ENCODE measurements around the gene TECR. TPM values are rescaled to one million over a fixed set of nuclear protein-coding genes. Genes with fewer than 3 reads are reported as not detected.

TECR gene
- total and polyA plus RNA-seq, 2 donors (not counting 3 experiments of a cell fraction or from before 2014, with no cell fraction given): 109 to 193 TPM

- Histone ChIP-seq H2AFZ (ENCODE audit: low read depth, low read length) (no peak overlapping the region), H3K4me2 (ENCODE audit: insufficient read depth, low read length) (no peak overlapping the region), H3K27ac (ENCODE audit: insufficient read depth, low read depth, low read length) (no peak overlapping the region), H3K36me3 (ENCODE audit: control insufficient read depth in 2 of 2, extremely low read depth in 1 of 2, insufficient read depth in 2 of 2, low read length in 2 of 2) (no peaks in the 10 kb centered on the region), H3K9ac (replicated peaks; ENCODE audit: extremely low read depth, insufficient read depth, low read length) (no peak overlapping the region), H3K9me1 (replicated peaks; ENCODE audit: control insufficient read depth, extremely low read depth, insufficient read depth, low read length) (no peaks in the 10 kb centered on the region), H3K4me1 (ENCODE audit: control insufficient read depth, extremely low read depth, insufficient read depth, low read length) (peaks cover 27% of the 10 kb centered on the region), H4K20me1 (replicated peaks; ENCODE audit: control insufficient read depth, extremely low read depth, insufficient read depth, low read length) (no peaks in the 10 kb centered on the region), H3K9me3 (replicated peaks; ENCODE audit: control insufficient read depth, insufficient read depth, low read length) (no peaks in the 10 kb centered on the region), H3K79me2 (ENCODE audit: control insufficient read depth, insufficient read depth, low read length) (peaks cover 9% of the 10 kb centered on the region), H3K4me3 (replicated peaks in 1 of 3; ENCODE audit: insufficient read depth in 1 of 3, low read depth in 1 of 3, low read length in 3 of 3) (no peak overlapping the region), H3K27me3 (ENCODE audit: control insufficient read depth in 2 of 2, insufficient read depth in 2 of 2, low read length in 2 of 2) (no peaks in the 10 kb centered on the region)
- DNase-seq (ENCODE audit: low read depth, low spot score) (no peak), FAIRE-seq (no peak)
- dilution Hi-C loops (cut with MboI; ENCODE audit: extremely low pct_ligation_motif_present, low sequenced_read_pairs) (no loop called here), intact Hi-C loops (cut with micrococcal nuclease) (loop anchor here (5.0 kb wide), 1 partner anchor 582 kb away; the partner anchor contains the start of gene SYDE1)
- ChIA-PET CTCF (interaction anchor here (1.3 kb wide), 1 partner anchor 29 kb away, joined by 5 read pairs; no protein-coding TSS in a partner anchor), POLR2A (interaction anchor here (0.7 to 1.2 kb wide), 2 partner anchors 8 to 54 kb away, joined by 3 to 5 read pairs; no protein-coding TSS in a partner anchor)
- BruUV-seq (replicated peaks): no TSS peak
- no peak for TF ChIP-seq EZH2 (IDR thresholded peaks at IDR 0.05; ENCODE audit: borderline replicate concordance, low read depth, low read length, severe bottlenecking)
- no peak for TF ChIP-seq POLR2AphosphoS5 (IDR thresholded peaks at IDR 0.05; ENCODE audit: insufficient read depth, low read depth, low read length)
- no peak for TF ChIP-seq GATA2 (IDR thresholded peaks at IDR 0.05; ENCODE audit: insufficient read depth, insufficient read length, low read depth, low read length)
- TF ChIP-seq CTCF (IDR thresholded peaks at IDR 0.05; ENCODE audit: extremely low read depth in 1 of 2, insufficient read depth in 1 of 2, low read depth in 1 of 2, low read length in 2 of 2): no peak
- TF ChIP-seq FOS (IDR thresholded peaks at IDR 0.05; ENCODE audit: borderline replicate concordance, insufficient read depth, low read length): no peak
- no peak for TF ChIP-seq JUN (IDR thresholded peaks at IDR 0.05; ENCODE audit: borderline replicate concordance, insufficient read depth, insufficient read length, low read depth)
- no peak for TF ChIP-seq MAX (IDR thresholded peaks at IDR 0.05; ENCODE audit: insufficient read depth, insufficient read length)
- TF ChIP-seq POLR2A (IDR thresholded peaks at IDR 0.05; ENCODE audit: low read depth, low read length): no peak
- TF ChIP-seq MYC (IDR thresholded peaks at IDR 0.05; ENCODE audit: low read depth, low read length): no peak
Observed at GRCh38 chr19:14525729-14526128, 3.7 kb upstream of the TECR start.
